Measurements from ENCODE around the gene PALS2. TPM values are rescaled to one million over a fixed set of nuclear protein-coding genes. Genes with fewer than 3 reads are reported as not detected.

Gene PALS2
- polyA plus RNA-seq, 1 donor from 2014 or later = 3.8 TPM

- Histone ChIP-seq H2AFZ (ENCODE audit: low read depth, low read length) (no peak overlapping the region), H3K4me3 (ENCODE audit: low read length) (no peak overlapping the region), H4K20me1 (ENCODE audit: insufficient read depth) (no peaks in the 10 kb centered on the region), H3K27ac (ENCODE audit: low read length) (no peak overlapping the region), H3K9me2 (ENCODE audit: insufficient read depth, low read length) (no peaks in the 10 kb centered on the region), H3K9me3 (ENCODE audit: low read length) (no peaks in the 10 kb centered on the region), H3K4me2 (ENCODE audit: low read length) (peak overlapping the region; percentile 25), H3K36me3 (ENCODE audit: insufficient read depth, low read length) (no peaks in the 10 kb centered on the region), H3K79me2 (replicated peaks; ENCODE audit: insufficient read depth, low read length) (no peaks in the 10 kb centered on the region), H3K27me3 (ENCODE audit: insufficient read depth, low read depth, low read length) (no peaks in the 10 kb centered on the region), H3K9ac (ENCODE audit: low read length) (no peak overlapping the region), H3F3A (ENCODE audit: insufficient read depth, low read length, poor library complexity, severe bottlenecking) (no peaks in the 10 kb centered on the region)
- TF ChIP-seq CTCF (IDR thresholded peaks at IDR 0.05; ENCODE audit: poor library complexity, severe bottlenecking) (no peak), POLR2AphosphoS5 (IDR thresholded peaks at IDR 0.05) (peak; percentile 89), EP300 (conservative IDR thresholded peaks at IDR 0.05; ENCODE audit: poor library complexity, severe bottlenecking) (peak; percentile 88)
- TF ChIP-seq, protein P1, sequence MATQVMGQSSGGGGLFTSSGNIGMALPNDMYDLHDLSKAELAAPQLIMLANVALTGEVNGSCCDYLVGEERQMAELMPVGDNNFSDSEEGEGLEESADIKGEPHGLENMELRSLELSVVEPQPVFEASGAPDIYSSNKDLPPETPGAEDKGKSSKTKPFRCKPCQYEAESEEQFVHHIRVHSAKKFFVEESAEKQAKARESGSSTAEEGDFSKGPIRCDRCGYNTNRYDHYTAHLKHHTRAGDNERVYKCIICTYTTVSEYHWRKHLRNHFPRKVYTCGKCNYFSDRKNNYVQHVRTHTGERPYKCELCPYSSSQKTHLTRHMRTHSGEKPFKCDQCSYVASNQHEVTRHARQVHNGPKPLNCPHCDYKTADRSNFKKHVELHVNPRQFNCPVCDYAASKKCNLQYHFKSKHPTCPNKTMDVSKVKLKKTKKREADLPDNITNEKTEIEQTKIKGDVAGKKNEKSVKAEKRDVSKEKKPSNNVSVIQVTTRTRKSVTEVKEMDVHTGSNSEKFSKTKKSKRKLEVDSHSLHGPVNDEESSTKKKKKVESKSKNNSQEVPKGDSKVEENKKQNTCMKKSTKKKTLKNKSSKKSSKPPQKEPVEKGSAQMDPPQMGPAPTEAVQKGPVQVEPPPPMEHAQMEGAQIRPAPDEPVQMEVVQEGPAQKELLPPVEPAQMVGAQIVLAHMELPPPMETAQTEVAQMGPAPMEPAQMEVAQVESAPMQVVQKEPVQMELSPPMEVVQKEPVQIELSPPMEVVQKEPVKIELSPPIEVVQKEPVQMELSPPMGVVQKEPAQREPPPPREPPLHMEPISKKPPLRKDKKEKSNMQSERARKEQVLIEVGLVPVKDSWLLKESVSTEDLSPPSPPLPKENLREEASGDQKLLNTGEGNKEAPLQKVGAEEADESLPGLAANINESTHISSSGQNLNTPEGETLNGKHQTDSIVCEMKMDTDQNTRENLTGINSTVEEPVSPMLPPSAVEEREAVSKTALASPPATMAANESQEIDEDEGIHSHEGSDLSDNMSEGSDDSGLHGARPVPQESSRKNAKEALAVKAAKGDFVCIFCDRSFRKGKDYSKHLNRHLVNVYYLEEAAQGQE (IDR thresholded peaks at IDR 0.05; ENCODE audit: borderline replicate concordance) = peak; percentile 38
Observed at GRCh38 chr7:24536682-24537081, 36.6 kb upstream of the PALS2 start.

GRCh38 chr7:24540956-24541355 is 32.3 kb upstream of the PALS2 start:
- Histone ChIP-seq H3K9me2 (ENCODE audit: insufficient read depth, low read length) (no peaks in the 10 kb centered on the region), H3K79me2 (replicated peaks; ENCODE audit: insufficient read depth, low read length) (no peaks in the 10 kb centered on the region), H3K9ac (ENCODE audit: low read length) (no peak overlapping the region), H3K36me3 (ENCODE audit: insufficient read depth, low read length) (no peaks in the 10 kb centered on the region), H4K20me1 (ENCODE audit: insufficient read depth) (no peaks in the 10 kb centered on the region), H3K4me2 (ENCODE audit: low read length) (no peak overlapping the region), H3K4me3 (ENCODE audit: low read length) (no peak overlapping the region), H3F3A (ENCODE audit: insufficient read depth, low read length, poor library complexity, severe bottlenecking) (no peaks in the 10 kb centered on the region), H3K9me3 (ENCODE audit: low read length) (no peaks in the 10 kb centered on the region), H3K27ac (ENCODE audit: low read length) (no peak overlapping the region), H2AFZ (ENCODE audit: low read depth, low read length) (no peak overlapping the region), H3K27me3 (ENCODE audit: insufficient read depth, low read depth, low read length) (no peaks in the 10 kb centered on the region)
- no peak for TF ChIP-seq SMC3 (conservative IDR thresholded peaks at IDR 0.05; ENCODE audit: poor library complexity)
- TF ChIP-seq MXI1 (conservative IDR thresholded peaks at IDR 0.05; ENCODE audit: poor library complexity, severe bottlenecking) = no peak
- TF ChIP-seq EZH2 (IDR thresholded peaks at IDR 0.05; ENCODE audit: borderline replicate concordance, insufficient read depth, low read length, poor library complexity, severe bottlenecking) = no peak
- no peak for TF ChIP-seq EP300 (conservative IDR thresholded peaks at IDR 0.05; ENCODE audit: poor library complexity, severe bottlenecking)
- no peak for TF ChIP-seq TAF1 (IDR thresholded peaks at IDR 0.05; ENCODE audit: low read depth)
- TF ChIP-seq CTCF (IDR thresholded peaks at IDR 0.05; ENCODE audit: poor library complexity, severe bottlenecking) = no peak
- no peak for TF ChIP-seq RAD21 (conservative IDR thresholded peaks at IDR 0.05)
- TF ChIP-seq, protein P1 (IDR thresholded peaks at IDR 0.05; ENCODE audit: borderline replicate concordance) = no peak
- TF ChIP-seq POLR2AphosphoS5 (IDR thresholded peaks at IDR 0.05) = no peak
